HK-2 (cell line): Measurements from ENCODE around the gene SDCCAG8.

Source experiments
- DNase-seq: peaks from one replicate; pipeline ENCODE4 v3.0.0-alpha.2; 2018; ENCODE audit not compliant: unreplicated experiment

Gene SDCCAG8

DNA sequence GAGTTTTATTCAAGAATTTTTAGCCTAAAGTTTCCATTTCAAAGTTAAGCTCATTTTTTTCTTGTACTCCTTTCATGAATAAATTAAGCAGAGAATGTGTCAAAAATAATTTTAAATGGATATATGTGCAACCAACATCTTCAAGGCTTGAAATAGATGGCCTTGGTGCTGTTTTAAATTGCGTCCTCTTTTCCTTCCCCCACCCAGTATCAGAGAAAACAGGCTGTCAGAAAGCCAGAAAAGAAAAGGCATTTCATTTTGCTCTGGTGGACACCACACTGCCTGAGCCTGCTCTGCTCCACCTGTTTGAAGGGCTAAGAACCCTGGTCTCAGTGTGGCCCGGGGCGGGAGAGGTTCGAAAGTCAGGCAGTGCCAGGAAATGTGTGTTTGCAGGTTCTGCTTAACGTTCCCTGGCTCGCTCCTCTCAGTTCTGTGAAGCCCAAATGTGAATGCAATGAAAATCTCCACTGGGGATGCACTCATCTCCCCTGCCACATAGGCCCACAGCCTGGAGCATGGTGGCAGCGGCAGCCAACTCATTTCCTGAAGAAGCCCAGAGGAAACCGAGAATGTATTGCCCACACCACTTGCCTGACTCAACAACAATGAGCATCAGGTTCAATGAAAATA, 134.4 kb downstream of the SDCCAG8 start:
- DNase-seq: no peak

GRCh38 chr1:243391355-243391754, 135.5 kb downstream of the SDCCAG8 start:
- no peak for DNase-seq

DNA sequence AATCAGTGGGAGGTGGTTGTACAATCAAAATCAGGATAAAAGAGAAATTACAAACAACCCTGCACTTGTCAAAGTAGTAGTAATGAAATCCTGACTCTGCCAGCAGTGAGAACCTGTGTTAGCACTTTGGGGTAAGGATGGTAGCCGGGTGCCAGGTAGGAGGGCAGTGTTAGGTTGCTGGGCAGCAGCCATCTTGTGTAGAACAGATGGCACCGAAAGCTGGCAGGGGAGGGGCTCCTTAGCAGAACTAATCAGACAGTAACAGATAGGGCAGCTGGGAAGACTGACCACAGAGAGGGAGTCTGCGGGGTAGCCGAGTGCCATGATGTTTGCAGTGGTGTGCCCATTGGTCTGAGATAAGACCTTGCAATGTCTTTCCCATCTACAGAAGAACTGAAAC, 137.3 kb downstream of the SDCCAG8 start:
- no peak for DNase-seq

DNA sequence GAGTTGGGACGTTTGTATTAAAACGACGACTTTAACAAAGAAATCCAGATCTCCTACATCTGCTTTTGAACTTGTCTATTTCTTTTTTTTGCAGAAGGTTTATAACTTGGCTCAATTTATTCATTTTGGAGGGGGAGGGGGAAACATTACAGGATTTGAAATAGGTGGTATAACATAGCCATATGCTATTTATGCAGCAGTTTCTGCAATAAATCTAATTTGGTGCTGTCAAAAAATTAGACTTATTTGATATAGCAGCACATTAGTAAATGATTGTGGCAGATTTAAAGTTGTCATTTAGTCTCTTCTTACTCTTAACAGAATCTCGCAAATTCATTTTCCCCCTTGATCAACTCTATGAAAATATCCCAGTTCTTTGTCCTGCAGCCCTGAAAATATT, 138.2 kb downstream of the SDCCAG8 start:
- no peak for DNase-seq

- no peak for DNase-seq
These were observed 139.0 kb downstream of the SDCCAG8 start for GRCh38 chr1:243394601-243395464.

GRCh38 chr1:243396424-243396823, 140.6 kb downstream of the SDCCAG8 start:
- DNase-seq: no peak

- DNase-seq: no peak
These were observed 141.0 kb downstream of the SDCCAG8 start for GRCh38 chr1:243396876-243397275.

DNA sequence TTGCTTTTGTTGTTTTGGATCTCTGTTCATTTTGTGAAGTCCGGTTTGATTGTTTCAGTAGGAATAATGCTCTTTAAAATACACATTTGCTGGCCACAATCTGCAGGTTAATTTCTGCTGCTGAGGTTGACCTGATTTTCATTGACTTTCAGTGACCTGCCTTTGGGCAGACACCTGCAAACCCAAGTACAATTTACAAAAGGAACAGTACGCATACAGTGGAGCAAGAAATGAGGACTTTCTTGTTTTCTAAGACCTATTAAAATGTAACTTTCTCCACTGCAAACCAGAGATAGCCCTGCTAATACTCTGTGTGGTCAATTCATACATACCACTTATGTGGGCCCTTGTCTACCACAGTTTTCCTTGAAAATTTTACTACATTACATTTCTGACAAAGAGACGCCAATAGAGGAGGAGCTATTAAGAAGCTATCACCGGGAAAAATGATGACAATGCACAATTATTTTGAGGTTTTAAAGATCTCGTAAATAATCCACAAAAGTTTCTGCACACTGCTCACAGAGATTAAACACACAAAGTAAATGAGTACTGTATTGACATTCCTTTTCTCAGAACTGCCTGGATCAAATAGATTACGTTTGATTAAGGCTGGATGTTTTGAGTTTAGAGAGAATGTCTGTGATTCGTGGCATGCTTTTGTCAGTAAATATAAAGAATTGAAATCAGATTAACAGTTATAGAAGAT, 141.9 kb downstream of the SDCCAG8 start:
- no peak for DNase-seq

- DNase-seq: no peak
These were observed 143.8 kb downstream of the SDCCAG8 start for GRCh38 chr1:243399561-243400155.

DNA sequence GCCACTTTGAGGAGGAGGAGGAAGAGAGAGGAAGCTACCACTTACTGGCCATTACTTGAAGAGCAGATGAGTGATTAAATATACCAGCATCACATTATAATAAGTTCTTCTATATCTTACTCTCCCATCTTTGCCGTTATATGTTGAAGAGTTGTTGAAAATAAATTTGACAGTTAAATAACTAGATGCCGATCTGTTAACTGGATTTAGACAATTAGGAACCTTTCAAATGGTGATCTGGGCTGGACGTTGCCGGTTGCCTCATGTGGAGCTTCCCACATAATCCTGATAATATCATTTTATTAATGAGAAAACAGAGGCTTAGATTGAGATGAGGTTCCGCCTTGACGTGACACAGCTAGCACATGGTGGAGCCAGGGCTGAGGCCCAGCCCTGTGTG, 147.0 kb downstream of the SDCCAG8 start:
- DNase-seq: no peak

DNA sequence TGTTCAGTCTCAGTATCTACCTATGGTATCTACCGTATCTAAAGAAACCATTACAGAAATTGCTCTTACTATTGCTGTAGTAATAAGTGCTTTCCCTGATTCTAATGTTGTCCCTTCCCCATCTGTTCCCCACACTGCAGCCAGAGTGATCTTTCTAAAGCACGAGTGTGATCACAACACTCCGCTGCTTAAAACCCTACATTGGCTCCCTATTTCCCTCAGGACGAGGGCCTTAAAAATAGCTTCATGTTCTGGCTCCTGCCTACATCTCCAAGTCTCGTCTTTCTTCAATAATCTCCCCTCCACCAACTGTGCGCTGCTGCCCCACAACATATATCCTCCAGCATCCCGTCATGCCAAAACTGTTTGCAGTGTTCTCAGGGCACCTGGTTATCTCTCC, 150.6 kb downstream of the SDCCAG8 start:
- no peak for DNase-seq

- DNase-seq: no peak
These were observed 151.6 kb downstream of the SDCCAG8 start for GRCh38 chr1:243407284-243408018.

DNA sequence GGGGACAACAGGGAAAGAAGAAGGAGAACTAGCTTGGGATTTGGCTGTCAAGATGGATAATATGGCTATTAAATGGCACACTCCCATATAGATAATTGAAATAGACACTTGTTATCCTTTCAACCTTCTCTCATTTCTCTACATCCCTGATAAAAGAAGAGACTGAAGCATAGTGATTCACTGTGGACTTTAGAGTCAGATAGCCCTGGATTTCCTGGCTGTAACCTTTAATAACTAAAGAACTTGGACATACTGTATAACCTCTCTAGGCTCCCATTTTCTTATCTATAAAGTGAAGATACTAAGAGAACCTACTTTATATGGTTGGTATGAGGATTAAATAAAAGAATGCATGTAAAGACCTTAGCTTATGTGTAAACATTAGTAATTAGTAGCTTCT, 152.6 kb downstream of the SDCCAG8 start:
- no peak for DNase-seq

DNA sequence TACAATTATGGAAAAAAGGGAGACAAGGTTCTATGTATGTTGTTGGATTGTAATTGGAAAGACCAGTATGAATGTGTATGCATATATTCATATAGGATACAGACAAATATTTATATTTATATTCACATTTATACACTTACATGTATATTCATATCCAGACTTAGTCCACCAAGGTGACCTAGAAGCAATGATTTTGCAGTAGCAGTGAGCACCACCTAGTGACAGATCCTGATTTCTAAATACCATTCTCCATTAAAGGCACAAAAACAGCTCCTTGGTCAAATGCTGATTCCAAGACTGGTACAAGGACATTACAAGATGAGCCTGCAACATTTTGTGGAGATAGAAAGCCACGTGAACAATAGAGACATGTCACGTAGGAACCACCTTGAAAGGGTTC, 153.4 kb downstream of the SDCCAG8 start:
- no peak for DNase-seq

DNA sequence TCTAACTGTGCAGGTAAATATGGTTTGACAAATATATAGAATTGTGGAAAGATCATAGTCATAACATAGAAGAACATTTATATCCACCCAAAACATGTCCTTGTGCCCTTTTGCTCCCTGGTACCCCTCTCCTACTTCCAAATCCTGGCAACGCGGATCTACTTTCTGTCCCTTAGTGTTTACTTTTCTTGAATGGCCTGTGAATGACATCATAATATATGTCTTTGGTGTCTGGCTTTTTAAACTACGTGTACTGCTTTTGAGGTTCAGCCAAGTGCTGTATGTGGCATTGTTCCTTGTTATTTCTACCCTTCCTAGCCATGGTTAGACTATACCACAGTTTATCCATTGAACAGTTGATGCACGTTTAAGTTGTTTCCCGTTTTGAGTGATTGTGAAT, 155.6 kb downstream of the SDCCAG8 start:
- no peak for DNase-seq

GRCh38 chr1:243413431-243414151, 157.8 kb downstream of the SDCCAG8 start:
- no peak for DNase-seq

DNA sequence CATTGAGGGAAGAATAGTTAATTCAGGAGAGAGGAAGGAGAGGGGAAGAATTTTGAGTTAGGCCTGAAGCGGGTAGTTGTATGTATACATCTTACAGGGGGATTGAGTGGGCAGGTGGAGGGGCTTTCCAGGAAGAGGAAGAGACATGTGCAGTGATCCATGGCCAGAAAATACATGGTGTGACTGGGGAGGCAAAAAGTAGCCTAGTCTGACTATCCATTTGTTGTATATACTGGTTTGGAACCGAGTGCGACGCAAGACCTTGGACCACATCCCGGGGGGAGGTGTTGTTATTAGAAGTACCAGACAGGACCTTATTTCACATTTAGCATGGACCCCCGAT, 158.3 kb downstream of the SDCCAG8 start:
- no peak for DNase-seq

DNA sequence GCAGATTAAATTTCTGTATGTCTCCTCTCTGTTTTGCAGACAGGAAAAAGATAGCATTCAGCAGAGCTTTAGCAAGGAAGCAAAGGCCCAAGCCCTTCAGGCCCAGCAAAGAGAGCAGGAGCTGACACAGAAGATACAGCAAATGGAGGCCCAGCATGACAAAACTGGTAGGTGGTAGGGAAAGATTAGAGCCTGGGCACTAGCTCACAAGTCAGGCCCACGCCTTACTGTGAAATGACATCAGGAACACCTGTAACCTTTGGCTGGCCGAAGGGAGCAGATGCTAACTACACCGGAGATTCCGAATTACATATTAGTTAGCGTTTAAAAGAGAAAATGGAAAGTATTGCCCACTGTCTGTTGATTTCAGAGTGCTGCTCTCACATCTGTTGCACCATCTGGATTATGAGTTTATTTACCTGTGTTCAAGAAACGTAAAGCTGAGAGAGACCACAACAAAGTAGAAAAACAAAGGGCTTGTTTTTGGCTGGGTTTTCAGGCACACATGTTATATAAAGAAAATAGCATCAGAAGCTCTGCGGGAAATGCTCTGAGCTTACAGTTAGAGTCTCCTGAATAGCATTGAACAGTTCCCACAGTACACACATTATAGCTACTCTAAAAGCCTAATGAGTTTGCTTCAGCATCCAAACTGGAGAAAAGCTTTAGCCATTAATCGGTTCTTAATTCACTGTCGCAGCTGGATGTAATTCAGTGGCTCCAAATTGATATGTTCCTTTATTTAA, 160.0 kb downstream of the SDCCAG8 start:
- no peak for DNase-seq

DNA sequence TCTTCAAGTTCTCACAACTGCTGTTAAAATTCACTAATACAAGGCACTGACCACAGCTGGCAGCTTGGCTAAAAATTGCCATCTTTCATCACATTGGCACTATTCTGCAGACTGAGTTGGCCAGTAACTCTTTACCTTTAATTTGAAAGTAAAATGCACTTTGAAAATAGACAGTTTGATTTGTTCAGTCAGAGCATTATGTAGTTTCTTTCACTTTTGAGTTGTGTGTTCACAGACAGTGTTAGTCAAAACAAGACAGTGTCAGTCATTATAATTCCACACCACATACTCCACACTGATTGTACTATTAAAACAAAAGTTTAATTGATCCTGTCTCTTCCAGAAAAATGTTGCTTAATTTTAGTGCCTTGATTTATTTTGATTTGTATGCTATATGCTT, 160.7 kb downstream of the SDCCAG8 start:
- no peak for DNase-seq
